ENCODE measurements around the gene NADK. TPM values are rescaled to one million over a fixed set of nuclear protein-coding genes. Genes with fewer than 3 reads are reported as not detected.
A peak's percentile ranks its signal among the peaks of the same experiment; 100 is the strongest.

NADK gene
- total RNA-seq, 1 donor from 2014 or later, result 84.3 TPM

DNA sequence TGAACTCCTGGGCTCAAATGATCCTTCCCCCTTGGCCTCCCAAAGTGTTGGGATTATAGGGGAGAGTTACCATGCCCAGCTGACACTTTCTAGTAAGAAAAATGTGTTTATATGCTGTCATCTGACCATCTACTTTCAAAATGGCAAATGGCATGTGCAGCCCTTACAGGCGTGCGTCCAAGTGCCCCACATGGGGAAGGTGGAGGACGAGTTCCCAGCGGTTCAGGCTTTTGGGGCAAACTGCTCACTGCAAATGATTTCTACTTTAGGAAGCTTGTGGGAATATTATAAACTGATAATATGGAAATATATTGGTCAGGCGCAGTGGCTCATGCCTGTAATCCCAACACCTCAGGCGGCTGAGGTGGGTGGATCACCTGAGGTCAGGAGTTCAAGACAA lies 41.5 kb upstream of the NADK start:
- H3K9me3 Mint-ChIP-seq (ENCODE audit: unreplicated experiment), result no peaks in the 10 kb centered on the region
- H3K4me3 Mint-ChIP-seq (ENCODE audit: unreplicated experiment), result no peak overlapping the region
- H3K4me1 Mint-ChIP-seq (ENCODE audit: unreplicated experiment), result no peaks in the 10 kb centered on the region
- H3K27me3 Mint-ChIP-seq (ENCODE audit: unreplicated experiment), result no peaks in the 10 kb centered on the region
- H3K27ac Mint-ChIP-seq (ENCODE audit: unreplicated experiment), result no peak overlapping the region
- TF ChIP-seq, protein P1, sequence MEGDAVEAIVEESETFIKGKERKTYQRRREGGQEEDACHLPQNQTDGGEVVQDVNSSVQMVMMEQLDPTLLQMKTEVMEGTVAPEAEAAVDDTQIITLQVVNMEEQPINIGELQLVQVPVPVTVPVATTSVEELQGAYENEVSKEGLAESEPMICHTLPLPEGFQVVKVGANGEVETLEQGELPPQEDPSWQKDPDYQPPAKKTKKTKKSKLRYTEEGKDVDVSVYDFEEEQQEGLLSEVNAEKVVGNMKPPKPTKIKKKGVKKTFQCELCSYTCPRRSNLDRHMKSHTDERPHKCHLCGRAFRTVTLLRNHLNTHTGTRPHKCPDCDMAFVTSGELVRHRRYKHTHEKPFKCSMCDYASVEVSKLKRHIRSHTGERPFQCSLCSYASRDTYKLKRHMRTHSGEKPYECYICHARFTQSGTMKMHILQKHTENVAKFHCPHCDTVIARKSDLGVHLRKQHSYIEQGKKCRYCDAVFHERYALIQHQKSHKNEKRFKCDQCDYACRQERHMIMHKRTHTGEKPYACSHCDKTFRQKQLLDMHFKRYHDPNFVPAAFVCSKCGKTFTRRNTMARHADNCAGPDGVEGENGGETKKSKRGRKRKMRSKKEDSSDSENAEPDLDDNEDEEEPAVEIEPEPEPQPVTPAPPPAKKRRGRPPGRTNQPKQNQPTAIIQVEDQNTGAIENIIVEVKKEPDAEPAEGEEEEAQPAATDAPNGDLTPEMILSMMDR (IDR thresholded peaks at IDR 0.05), result no peak
- DNase-seq (ENCODE audit: extremely low spot score, unreplicated experiment), result no peak
- H3K36me3 Mint-ChIP-seq (ENCODE audit: unreplicated experiment), result peaks cover 33% of the 10 kb centered on the region

DNA sequence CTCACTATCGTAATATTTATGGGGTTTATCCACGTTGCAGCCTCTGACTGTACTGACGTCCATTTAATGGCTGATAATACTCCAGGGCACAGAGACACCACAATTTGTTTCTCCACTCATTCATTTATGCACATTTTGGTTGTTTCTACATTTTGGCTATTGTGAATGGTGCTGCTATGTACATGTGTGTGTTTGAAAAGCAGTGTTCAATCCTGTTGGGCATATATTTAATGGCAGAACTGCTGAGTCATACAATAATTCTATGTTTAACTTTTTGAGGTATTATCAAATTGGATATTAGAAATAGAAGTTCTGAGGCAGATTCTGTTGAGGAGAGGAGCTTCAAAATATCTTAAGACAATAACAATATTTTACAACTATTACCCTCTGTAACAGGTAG lies 39.0 kb upstream of the NADK start:
- H3K9me3 Mint-ChIP-seq (ENCODE audit: unreplicated experiment), result no peaks in the 10 kb centered on the region
- no peak overlapping the region for H3K4me3 Mint-ChIP-seq (ENCODE audit: unreplicated experiment)
- TF ChIP-seq, protein P1 (IDR thresholded peaks at IDR 0.05), result no peak
- no peaks in the 10 kb centered on the region for H3K27me3 Mint-ChIP-seq (ENCODE audit: unreplicated experiment)
- H3K27ac Mint-ChIP-seq (ENCODE audit: unreplicated experiment), result peak overlapping the region; percentile 7
- no peak for DNase-seq (ENCODE audit: extremely low spot score, unreplicated experiment)
- H3K36me3 Mint-ChIP-seq (ENCODE audit: unreplicated experiment), result peaks cover 34% of the 10 kb centered on the region
- H3K4me1 Mint-ChIP-seq (ENCODE audit: unreplicated experiment), result no peaks in the 10 kb centered on the region

DNA sequence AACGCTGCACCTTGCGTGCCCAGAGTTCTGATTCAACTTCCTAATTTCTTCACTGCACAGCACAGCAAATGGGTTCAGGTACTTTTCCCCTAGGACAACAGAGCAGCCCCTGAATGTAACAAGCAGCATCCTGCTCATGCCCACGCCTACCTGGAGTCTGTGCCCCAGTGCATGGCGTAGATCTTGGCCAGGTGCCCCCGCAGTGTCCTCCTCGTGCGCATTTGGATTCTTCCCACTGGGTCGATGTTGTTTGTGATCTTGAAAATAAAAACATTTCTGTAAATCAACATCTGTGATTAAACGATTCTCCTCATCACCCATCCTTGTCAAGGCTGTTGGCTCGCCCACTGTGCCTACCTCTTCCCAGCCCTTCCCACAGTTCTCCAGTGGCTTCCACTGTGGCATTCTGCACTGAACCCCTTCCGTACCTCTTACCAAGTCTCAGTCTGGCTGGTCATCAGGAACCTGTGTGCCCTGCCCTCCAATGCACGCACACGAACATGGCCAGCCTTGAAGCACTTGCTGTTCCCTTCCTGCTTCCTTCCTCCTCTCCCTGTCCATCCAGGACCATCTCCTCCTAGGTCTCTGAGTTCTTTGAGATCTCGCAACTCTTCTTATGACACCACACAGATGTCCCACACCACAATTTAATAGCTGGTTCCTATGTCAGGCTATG lies 37.5 kb upstream of the NADK start:
- Mint-ChIP-seq H3K4me1 (ENCODE audit: unreplicated experiment) (no peaks in the 10 kb centered on the region), H3K27me3 (ENCODE audit: unreplicated experiment) (no peaks in the 10 kb centered on the region), H3K36me3 (ENCODE audit: unreplicated experiment) (peaks cover 28% of the 10 kb centered on the region), H3K9me3 (ENCODE audit: unreplicated experiment) (no peaks in the 10 kb centered on the region), H3K27ac (ENCODE audit: unreplicated experiment) (peak overlapping the region; percentile 50), H3K4me3 (ENCODE audit: unreplicated experiment) (no peak overlapping the region)
- TF ChIP-seq, protein P1 (IDR thresholded peaks at IDR 0.05), result no peak
- no peak for DNase-seq (ENCODE audit: extremely low spot score, unreplicated experiment)

DNA sequence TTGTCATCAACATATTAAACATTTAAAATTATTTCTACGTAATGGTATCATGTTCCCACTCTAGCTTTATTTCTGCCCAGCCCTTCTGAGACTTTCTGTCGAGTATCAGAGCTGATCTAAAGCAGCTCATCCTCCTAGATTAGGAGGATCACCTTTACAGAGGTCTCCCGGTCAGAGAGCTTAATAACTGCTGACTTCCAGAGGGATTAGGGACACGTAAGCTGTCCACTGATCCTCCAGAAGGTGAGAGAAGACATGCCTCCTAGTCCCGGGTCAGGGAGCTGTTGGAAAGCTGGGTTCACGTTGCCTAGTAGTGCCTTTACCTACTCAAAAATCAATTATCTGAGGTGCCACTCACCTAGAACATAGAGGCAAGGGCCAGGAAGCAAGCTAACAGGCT lies 31.2 kb upstream of the NADK start:
- H3K9me3 Mint-ChIP-seq (ENCODE audit: unreplicated experiment), result no peaks in the 10 kb centered on the region
- no peak for DNase-seq (ENCODE audit: extremely low spot score, unreplicated experiment)
- H3K4me3 Mint-ChIP-seq (ENCODE audit: unreplicated experiment), result no peak overlapping the region
- no peak overlapping the region for H3K27ac Mint-ChIP-seq (ENCODE audit: unreplicated experiment)
- peaks cover 18% of the 10 kb centered on the region for H3K36me3 Mint-ChIP-seq (ENCODE audit: unreplicated experiment)
- H3K27me3 Mint-ChIP-seq (ENCODE audit: unreplicated experiment), result no peaks in the 10 kb centered on the region
- peaks cover 2% of the 10 kb centered on the region for H3K4me1 Mint-ChIP-seq (ENCODE audit: unreplicated experiment)
- TF ChIP-seq, protein P1 (IDR thresholded peaks at IDR 0.05), result no peak

DNA sequence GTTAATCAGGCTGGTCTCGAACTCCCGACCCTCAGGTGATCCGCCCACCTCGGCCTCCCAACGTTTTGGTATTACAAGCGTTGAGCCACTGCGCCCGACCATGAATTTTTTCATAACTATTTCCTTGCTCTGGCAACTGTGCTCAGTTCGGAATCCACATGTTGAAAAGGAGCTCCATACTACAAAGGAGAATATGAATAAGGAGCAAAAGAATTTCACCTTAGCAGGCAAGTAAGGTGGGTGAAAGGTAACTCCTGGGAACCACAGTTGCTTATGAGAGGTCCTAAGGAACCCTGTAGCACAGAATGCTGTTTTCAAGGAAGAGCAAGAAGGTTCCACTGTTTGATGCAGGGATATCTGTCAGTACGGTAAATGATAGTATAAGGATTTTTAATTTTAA lies 29.9 kb upstream of the NADK start:
- TF ChIP-seq, protein P1 (IDR thresholded peaks at IDR 0.05), result no peak
- no peak for DNase-seq (ENCODE audit: extremely low spot score, unreplicated experiment)
- no peak overlapping the region for H3K4me3 Mint-ChIP-seq (ENCODE audit: unreplicated experiment)
- H3K27me3 Mint-ChIP-seq (ENCODE audit: unreplicated experiment), result no peaks in the 10 kb centered on the region
- no peaks in the 10 kb centered on the region for H3K9me3 Mint-ChIP-seq (ENCODE audit: unreplicated experiment)
- peaks cover 18% of the 10 kb centered on the region for H3K36me3 Mint-ChIP-seq (ENCODE audit: unreplicated experiment)
- peaks cover 2% of the 10 kb centered on the region for H3K4me1 Mint-ChIP-seq (ENCODE audit: unreplicated experiment)
- H3K27ac Mint-ChIP-seq (ENCODE audit: unreplicated experiment), result no peak overlapping the region
